Measurements from ENCODE around the gene ARHGAP33.

GRCh38 chr19:35756377-35757230 is 18.8 kb upstream of the ARHGAP33 start, which contains the start of gene HSPB6:
- TF ChIP-seq CTCF (IDR thresholded peaks at IDR 0.05; ENCODE audit: low read depth, low read length) (no peak), EZH2phosphoT487 (IDR thresholded peaks at IDR 0.05; ENCODE audit: low read depth) (no peak)

Data from OCI-LY3 (cell line).